H1 (cell line): ENCODE data around the gene USP38. TPM values are rescaled to one million over a fixed set of nuclear protein-coding genes. Genes with fewer than 3 reads are reported as not detected.

Source experiments
- CTCF ChIA-PET: fragments of 300-600 bp; sonication (Branson Sonifier 250); formaldehyde crosslinking; loops from one replicate; lab custom pipeline; 2021; ENCODE audit not compliant: partially characterized antibody; lab: Charles Lee
- POLR2A ChIA-PET: fragments of 300-600 bp; sonication (Branson Sonifier 250); formaldehyde crosslinking; loops from one replicate; lab custom pipeline; 2021; ENCODE audit warnings: inconsistent platforms; ENCODE audit not compliant: partially characterized antibody; lab: Charles Lee
- DNase-seq, 2 experiments: peaks; one replicate each; pipeline versions ENCODE4 v3.0.0 to v3.0.0-alpha.2; 2010 to 2022; ENCODE audit warnings: low spot score in 2 of 2, low read depth in 1 of 2, mixed read lengths in 1 of 2
- FAIRE-seq: peaks from 2 replicates; lab custom pipeline; 2011; peaks lifted over from hg19 to GRCh38; lab: Jason Lieb, UNC
- H2AFZ ChIP-seq: 2 replicates; pipeline ENCODE4 v1.8.1; 2012; ENCODE audit warnings: low read length, inconsistent platforms
- H2AK5ac ChIP-seq: 2 replicates; pipeline ENCODE4 v1.6.1; 2013; ENCODE audit warnings: low read depth, low read length
- H2BK120ac ChIP-seq: replicated peaks from 2 replicates; pipeline ENCODE3; 2013; ENCODE audit warnings: low read depth, low read length, inconsistent platforms
- H2BK12ac ChIP-seq: 2 replicates; pipeline ENCODE4 v1.6.1; 2013; ENCODE audit warnings: low read depth, low read length
- H2BK15ac ChIP-seq: 2 replicates; pipeline ENCODE4 v1.6.1; 2013; ENCODE audit warnings: low read length
- H2BK20ac ChIP-seq: 2 replicates; pipeline ENCODE4 v1.6.1; 2013; ENCODE audit warnings: low read length
- H2BK5ac ChIP-seq: 2 replicates; pipeline ENCODE4 v1.6.1; 2013; ENCODE audit warnings: low read depth, low read length
- H3K14ac ChIP-seq: 2 replicates; pipeline ENCODE4 v1.6.1; 2013; ENCODE audit warnings: inconsistent platforms; ENCODE audit not compliant: insufficient read length
- H3K18ac ChIP-seq: 2 replicates; pipeline ENCODE4 v1.6.1; 2013; ENCODE audit warnings: low read length; ENCODE audit errors: extremely low read depth
- H3K23ac ChIP-seq: 2 replicates; pipeline ENCODE4 v1.6.1; 2013; ENCODE audit warnings: inconsistent platforms; ENCODE audit not compliant: insufficient read length
- H3K23me2 ChIP-seq: 2 replicates; pipeline ENCODE4 v1.6.1; 2013; ENCODE audit warnings: low read depth, low read length
- H3K27ac ChIP-seq: 2 replicates; pipeline ENCODE4 v1.6.1; 2011; ENCODE audit warnings: low read depth, low read length, inconsistent platforms
- H3K27me3 ChIP-seq, 4 experiments: replicated peaks in 1 of 4; 1 replicate in 1 of 4; 2 replicates in 3 of 4; pipeline versions ENCODE4 v1.6.1 to v1.8.1; 2011 to 2013; ENCODE audit warnings: low read length in 3 of 4, mild to moderate bottlenecking in 3 of 4, inconsistent platforms in 2 of 4, mixed read lengths in 2 of 4, moderate library complexity in 1 of 4; ENCODE audit not compliant: control insufficient read depth in 3 of 4, insufficient read depth in 3 of 4; ENCODE audit errors: extremely low read depth in 1 of 4
- H3K36me3 ChIP-seq, 4 experiments: 2 replicates each; pipeline versions ENCODE4 v1.6.1 to v1.8.1; 2011 to 2013; ENCODE audit warnings: mild to moderate bottlenecking in 4 of 4, low read length in 3 of 4, moderate library complexity in 2 of 4, control low read depth in 1 of 4, inconsistent platforms in 1 of 4; ENCODE audit not compliant: insufficient read depth in 4 of 4, control insufficient read depth in 2 of 4
- H3K4ac ChIP-seq: replicated peaks from 2 replicates; pipeline ENCODE3; 2013; ENCODE audit warnings: low read length, low read depth, mixed read lengths, inconsistent platforms; ENCODE audit not compliant: insufficient read length
- H3K4me1 ChIP-seq, 4 experiments: replicated peaks in 1 of 4; 1 replicate in 1 of 4; 2 replicates in 3 of 4; pipeline versions ENCODE4 v1.6.1 to v1.8.1; 2011 to 2013; ENCODE audit warnings: low read length in 3 of 4, inconsistent platforms in 2 of 4, mixed read lengths in 1 of 4; ENCODE audit not compliant: insufficient read depth in 4 of 4, control insufficient read depth in 3 of 4
- H3K4me2 ChIP-seq, 2 experiments: 2 replicates each; pipeline versions ENCODE4 v1.6.1 to v1.8.1; 2011 to 2013; ENCODE audit warnings: low read depth in 2 of 2, low read length in 2 of 2, control low read depth in 1 of 2, inconsistent platforms in 1 of 2, mild to moderate bottlenecking in 1 of 2; ENCODE audit not compliant: insufficient read depth in 1 of 2
- H3K4me3 ChIP-seq, 4 experiments: fragments of 200-600, 300-600 bp in 1 of 4; sonication (generic), shearing (Covaris generic), sonication (Bioruptor Twin) in 1 of 4; 2 replicates each; pipeline versions ENCODE4 v1.5.1 to v1.8.1; 2011 to 2016; ENCODE audit warnings: low read length in 4 of 4, low read depth in 3 of 4, control low read depth in 2 of 4, inconsistent platforms in 2 of 4, mild to moderate bottlenecking in 2 of 4, mixed read lengths in 1 of 4, moderate library complexity in 1 of 4; ENCODE audit not compliant: insufficient read depth in 2 of 4; ENCODE audit errors: extremely low read depth in 1 of 4
- H3K56ac ChIP-seq: replicated peaks from 2 replicates; pipeline ENCODE3; 2013; ENCODE audit warnings: low read depth, mild to moderate bottlenecking, mixed read lengths, low read length, inconsistent platforms; ENCODE audit not compliant: insufficient read length
- H3K79me1 ChIP-seq: 2 replicates; pipeline ENCODE4 v1.6.1; 2013; ENCODE audit warnings: low read depth, low read length, control low read depth
- H3K79me2 ChIP-seq, 2 experiments: 2 replicates each; pipeline versions ENCODE4 v1.6.1 to v1.8.1; 2012 to 2013; ENCODE audit warnings: low read length in 2 of 2, mild to moderate bottlenecking in 2 of 2, inconsistent platforms in 1 of 2; ENCODE audit not compliant: insufficient read depth in 2 of 2, control insufficient read depth in 1 of 2
- H3K9ac ChIP-seq, 4 experiments: replicated peaks in 1 of 4; 1 replicate in 1 of 4; 2 replicates in 3 of 4; pipeline versions ENCODE4 v1.6.1 to v1.8.1; 2011 to 2013; ENCODE audit warnings: low read depth in 3 of 4, low read length in 3 of 4, control low read depth in 2 of 4, mild to moderate bottlenecking in 2 of 4, moderate library complexity in 2 of 4, inconsistent platforms in 1 of 4; ENCODE audit errors: extremely low read depth in 1 of 4
- H3K9me3 ChIP-seq, 2 experiments: 2 replicates each; pipeline versions ENCODE4 v1.6.1 to v1.8.1; 2012 to 2013; ENCODE audit warnings: mild to moderate bottlenecking in 2 of 2, moderate library complexity in 2 of 2, control low read depth in 1 of 2, inconsistent platforms in 1 of 2, low read depth in 1 of 2, low read length in 1 of 2, mixed read lengths in 1 of 2; ENCODE audit not compliant: insufficient read depth in 2 of 2
- H4K20me1 ChIP-seq, 2 experiments: replicated peaks in 1 of 2; 2 replicates each; pipeline versions ENCODE3 to v1.8.1; 2011 to 2013; ENCODE audit warnings: inconsistent platforms in 2 of 2, low read length in 2 of 2, mild to moderate bottlenecking in 1 of 2; ENCODE audit not compliant: insufficient read depth in 2 of 2, control insufficient read depth in 1 of 2
- H4K5ac ChIP-seq: 2 replicates; pipeline ENCODE4 v1.6.1; 2013; ENCODE audit warnings: low read length, low read depth, mixed read lengths, inconsistent platforms; ENCODE audit not compliant: insufficient read length
- H4K8ac ChIP-seq: 2 replicates; pipeline ENCODE4 v1.8.0; 2013; ENCODE audit warnings: mild to moderate bottlenecking, moderate library complexity, low read length, inconsistent platforms; ENCODE audit not compliant: insufficient read depth; ENCODE audit errors: extremely low read depth
- H4K91ac ChIP-seq: replicated peaks from 2 replicates; pipeline ENCODE3; 2013; ENCODE audit warnings: low read length, mixed read lengths, inconsistent platforms; ENCODE audit not compliant: insufficient read length
- BACH1 ChIP-seq: IDR thresholded peaks from 2 replicates; pipeline ENCODE4 v1.6.1; 2012; ENCODE audit warnings: low read length, improper control_type of control experiment
- EZH2 ChIP-seq: fragments of 200-600 bp; sonication (generic); IDR thresholded peaks from 2 replicates; pipeline ENCODE4 v1.7.1; 2012; ENCODE audit warnings: low read depth, mild to moderate bottlenecking, moderate library complexity, low read length, inconsistent platforms; ENCODE audit not compliant: severe bottlenecking
- NANOG ChIP-seq: IDR thresholded peaks from 2 replicates; pipeline ENCODE4 v1.6.1; 2011; ENCODE audit warnings: low read length, low read depth, mild to moderate bottlenecking, inconsistent platforms; ENCODE audit not compliant: insufficient read depth, poor library complexity, severe bottlenecking
- POLR2A ChIP-seq, 2 experiments: IDR thresholded peaks; 1 replicate in 1 of 2; 2 replicates in 1 of 2; pipeline ENCODE4 v1.6.1; 2011; ENCODE audit warnings: low read depth in 2 of 2, low read length in 2 of 2, mild to moderate bottlenecking in 2 of 2; ENCODE audit errors: control extremely low read depth in 1 of 2
- SP2 ChIP-seq: IDR thresholded peaks from 2 replicates; pipeline ENCODE4 v1.6.1; 2012; ENCODE audit warnings: mild to moderate bottlenecking, low read length, inconsistent platforms
- SP4 ChIP-seq: IDR thresholded peaks from 2 replicates; pipeline ENCODE4 v1.6.1; 2012; ENCODE audit warnings: low read length, inconsistent platforms
- TAF1 ChIP-seq: IDR thresholded peaks from 2 replicates; pipeline ENCODE4 v1.6.1; 2011; ENCODE audit warnings: mild to moderate bottlenecking, low read depth, low read length
- TCF12 ChIP-seq: IDR thresholded peaks from 2 replicates; pipeline ENCODE4 v1.6.1; 2011; ENCODE audit warnings: low read depth, mild to moderate bottlenecking, low read length
- USF2 ChIP-seq: IDR thresholded peaks from 2 replicates; pipeline ENCODE4 v1.6.1; 2011; ENCODE audit warnings: low read length, improper control_type of control experiment
- WGBS, 2 experiments: shearing (Covaris generic) in 1 of 2; methylation state at CpG; one replicate each; pipeline versions ENCODE4 v1.1.6 to v1.1.7; 2013 to 2015; ENCODE audit warnings: low lambda C conversion rate in 2 of 2, mixed read lengths in 2 of 2, inconsistent platforms in 1 of 2, low coverage in 1 of 2, missing lambda C conversion rate in 1 of 2; ENCODE audit not compliant: insufficient replicate concordance in 2 of 2, insufficient coverage in 1 of 2, insufficient read length in 1 of 2; ENCODE audit errors: extremely low coverage in 1 of 2, missing lambda C conversion rate in 1 of 2; 5-methylcytosine and 5-hydroxymethylcytosine counted together
- polyA plus RNA-seq, 7 experiments: library from polyadenylated mRNA; depleted of rRNA in 3 of 7; stranded (reverse) in 5 of 7; unstranded in 2 of 7; fragments of >200 nt in 5 of 7; fragments of 200-250 nt in 2 of 7; gene quantifications; 1 replicate in 5 of 7; 2 replicates in 1 of 7; 4 replicates in 1 of 7; pipeline versions ENCODE4 v1.2.1 to v1.2.3, GENCODE V29; 2011 to 2013; ENCODE audit warnings: missing spikeins in 2 of 7, mixed read lengths in 2 of 7
- total RNA-seq: library from RNA; stranded (reverse); fragmentation: NEBNext Ultra II Directional; extraction: Animal tissue kit (Norgen Biotek cat#: 25700); gene quantifications from 2 replicates; pipeline ENCODE4 v1.2.1, GENCODE V29; 2021

USP38 gene
- total and polyA plus RNA-seq, 2 of the 8 experiments (the other 6 are each of a cell fraction or from before 2014, with no cell fraction given): 3.2 to 10.5 TPM

- H2BK120ac ChIP-seq: no peak overlapping the region
- no peak overlapping the region for H3K27ac ChIP-seq
- H3K27me3 ChIP-seq: no peaks in the 10 kb centered on the region
- H3K23me2 ChIP-seq: no peaks in the 10 kb centered on the region
- H4K8ac ChIP-seq: no peak overlapping the region
- no peak overlapping the region for H3K18ac ChIP-seq
- no peaks in the 10 kb centered on the region for H3K79me1 ChIP-seq
- no peaks in the 10 kb centered on the region for H3K9me3 ChIP-seq
- no peak overlapping the region for H2BK5ac ChIP-seq
- no peak overlapping the region for H4K5ac ChIP-seq
- no peak for FAIRE-seq
- H2AK5ac ChIP-seq: no peak overlapping the region
- H3K4me1 ChIP-seq: no peaks in the 10 kb centered on the region
- WGBS, 2 experiments: 48% methylated on average over 2 of the region's 2 CpGs; no CpG with 5 or more reads in 1 of the 2 experiments
- no peak overlapping the region for H3K4me2 ChIP-seq
- CTCF ChIA-PET: no interaction called here
- H3K79me2 ChIP-seq: no peaks in the 10 kb centered on the region
- no peak overlapping the region for H2BK12ac ChIP-seq
- no peak overlapping the region for H3K14ac ChIP-seq
- DNase-seq: no peak
- no peak overlapping the region for H2BK15ac ChIP-seq
- H3K4ac ChIP-seq: no peak overlapping the region
- H3K36me3 ChIP-seq: peaks cover 0 to 30% (median 8%) of the 10 kb centered on the region in 4 experiments
- H3K56ac ChIP-seq: no peak overlapping the region
- no peak overlapping the region for H3K23ac ChIP-seq
- no peak overlapping the region for H2AFZ ChIP-seq
- no peak overlapping the region for H3K4me3 ChIP-seq
- H4K91ac ChIP-seq: no peak overlapping the region
- no peak overlapping the region for H3K9ac ChIP-seq
- TF ChIP-seq SP2 (no peak), TAF1 (no peak), POLR2A (IDR thresholded peaks at IDR 0.05; ENCODE audit: control extremely low read depth in 1 of 2, low read depth in 2 of 2, low read length in 2 of 2) (no peak), EZH2 (no peak), BACH1 (no peak), NANOG (no peak), SP4 (no peak), USF2 (no peak), TCF12 (no peak)
- POLR2A ChIA-PET: interaction anchor here (0.5 kb wide), 1 partner anchor 18 kb away, joined by 3 read pairs; no protein-coding TSS in a partner anchor
- H4K20me1 ChIP-seq: no peaks in the 10 kb centered on the region
- H2BK20ac ChIP-seq: no peak overlapping the region
Observed at GRCh38 chr4:143212566-143212965, 27.8 kb downstream of the USP38 start.
